HG03039 (cell line): ENCODE measurements around the gene CCT7.

Experiments used
- ATAC-seq: cut with Tn5 transposase; IDR thresholded peaks from one replicate; pipeline ENCODE4 v1.9.1; 2021; ENCODE audit warnings: mild to moderate bottlenecking, moderate library complexity; ENCODE audit not compliant: unreplicated experiment

Gene CCT7

GRCh38 chr2:73292316-73292905, 58.3 kb downstream of the CCT7 start:
- no peak for ATAC-seq

DNA sequence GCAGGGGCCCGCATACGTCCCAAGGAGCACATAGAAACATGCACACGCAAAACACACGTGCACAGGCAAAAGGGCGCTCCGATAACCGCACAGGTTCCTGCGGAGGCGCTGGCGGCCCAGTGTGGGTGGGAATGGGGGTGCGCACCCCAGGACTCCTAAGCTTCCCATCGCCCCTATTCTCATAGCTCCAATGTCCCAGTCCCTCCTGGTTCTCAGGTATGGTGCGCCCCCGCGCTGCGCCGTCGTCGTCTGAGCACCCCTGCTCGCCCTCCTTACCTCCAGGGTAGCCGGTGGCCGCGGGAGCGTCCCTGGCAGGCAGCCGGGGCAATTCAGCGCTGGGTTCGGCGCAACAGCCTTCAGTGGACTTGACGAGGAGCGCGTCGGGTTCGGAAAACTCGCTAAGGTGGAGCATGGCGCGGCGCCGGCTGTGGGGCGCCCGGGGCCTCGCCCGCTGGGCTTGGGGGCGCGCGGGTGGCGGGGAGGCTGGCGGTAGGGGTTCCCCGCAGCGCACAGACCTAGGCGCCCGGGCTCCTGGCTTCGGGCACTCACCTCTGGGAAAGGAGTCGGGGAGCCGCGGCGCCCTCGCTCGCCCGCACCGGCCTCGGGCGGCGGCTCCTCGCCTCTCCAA, 58.9 kb downstream of the CCT7 start:
- ATAC-seq, result no peak

DNA sequence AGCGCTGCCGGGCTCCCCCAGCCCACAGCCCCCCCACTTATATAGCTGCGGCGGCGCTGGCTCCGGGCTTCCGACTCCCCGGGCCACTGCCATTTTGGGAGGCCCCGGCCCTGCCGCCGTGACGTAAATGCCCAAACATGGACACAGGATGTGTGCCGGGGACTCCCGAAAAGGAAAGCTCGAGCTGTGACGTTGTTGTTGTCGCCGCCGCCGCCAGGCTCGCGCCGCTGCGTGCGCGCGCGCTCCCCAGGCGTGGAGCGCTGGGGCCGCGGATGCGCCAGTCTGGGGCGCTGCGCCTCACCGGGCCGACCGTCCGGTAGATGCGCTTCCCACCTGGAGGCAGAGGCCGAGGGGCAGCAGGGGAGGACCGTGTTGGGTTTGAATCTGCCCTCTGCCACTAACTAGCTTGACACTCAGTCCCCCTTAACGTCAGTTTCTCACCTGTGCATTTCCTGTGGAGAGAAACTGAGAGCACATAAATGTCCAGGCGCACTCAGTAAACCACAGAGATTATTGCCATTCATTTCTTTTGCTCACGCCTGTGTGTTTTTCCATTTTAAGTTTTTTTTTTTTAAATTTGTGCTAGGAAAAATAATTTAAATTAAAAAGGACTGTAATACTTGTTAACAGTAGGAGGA, 59.5 kb downstream of the CCT7 start, which contains the start of gene EGR4:
Gene EGR4 (minus strand): TSS at position 15 of the 638 bp plus-strand sequence. CDS start 231 bp downstream, outside the sequence.
- peak; percentile 87 for ATAC-seq

DNA sequence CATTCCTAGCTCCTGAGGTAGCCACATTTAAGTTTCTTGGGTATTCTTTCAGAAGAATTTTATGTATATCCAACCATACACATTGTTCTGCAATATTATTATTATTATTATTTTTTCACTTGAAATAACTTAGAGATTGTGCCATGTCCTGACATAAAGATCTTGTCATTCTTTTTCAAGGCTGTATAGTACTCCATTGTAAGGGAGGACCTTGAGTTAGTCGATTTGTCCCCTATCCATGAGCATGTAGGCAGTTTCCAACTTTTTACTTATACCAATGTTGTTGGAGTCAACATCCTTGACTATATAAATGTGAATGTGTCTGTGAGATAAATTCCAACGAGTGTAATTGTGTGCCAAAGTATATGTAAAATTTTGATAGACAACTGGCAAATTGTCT, 60.1 kb downstream of the CCT7 start:
- no peak for ATAC-seq

GRCh38 chr2:73295751-73296400, 61.8 kb downstream of the CCT7 start:
- ATAC-seq, result no peak

- ATAC-seq, result no peak
Measured at GRCh38 chr2:73297151-73297559, 63.0 kb downstream of the CCT7 start.

DNA sequence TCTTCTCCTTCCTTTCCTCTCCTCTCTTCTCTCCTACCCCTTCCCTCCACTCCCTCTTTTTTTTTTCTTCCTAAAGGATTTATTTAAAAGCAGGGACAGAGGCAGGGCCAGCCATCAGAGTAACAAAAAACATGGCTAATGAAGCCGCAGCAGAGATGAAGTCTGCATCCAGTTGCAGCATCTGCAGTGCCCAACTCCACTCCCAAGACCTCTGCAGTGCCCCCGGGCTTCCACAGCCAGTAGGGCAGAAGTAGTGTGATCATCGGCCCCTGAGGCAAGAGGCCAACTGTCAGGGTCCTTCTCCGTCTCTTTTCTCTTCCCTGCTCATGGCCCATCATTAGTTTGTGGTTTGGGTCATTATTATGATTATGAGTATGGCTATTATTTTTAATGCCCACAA, 63.5 kb downstream of the CCT7 start:
- ATAC-seq, result no peak

- ATAC-seq, result no peak
Measured at GRCh38 chr2:73300926-73301325, 66.8 kb downstream of the CCT7 start.

GRCh38 chr2:73301636-73302035, 67.5 kb downstream of the CCT7 start:
- ATAC-seq, result no peak
